LHCN-M2 (cell line): ENCODE data around the gene CGB3. TPM values are rescaled to one million over a fixed set of nuclear protein-coding genes. Genes with fewer than 3 reads are reported as not detected.
"Not testable (repeated sequence)": the region's sequence is repeated elsewhere in the genome, so short reads cannot be mapped to it uniquely, and the experiment has no call there.

Source experiments
- DNase-seq: peaks from one replicate; pipeline ENCODE4 v3.0.0-alpha.2; 2012; ENCODE audit warnings: low read depth
- total RNA-seq: library from RNA; depleted of rRNA; stranded (reverse); fragments of >200 nt; gene quantifications from 2 replicates; pipeline ENCODE4 v1.2.3, GENCODE V29; 2014

CGB3 gene
- total RNA-seq, 1 experiment from 2014 or later: not detected

DNA sequence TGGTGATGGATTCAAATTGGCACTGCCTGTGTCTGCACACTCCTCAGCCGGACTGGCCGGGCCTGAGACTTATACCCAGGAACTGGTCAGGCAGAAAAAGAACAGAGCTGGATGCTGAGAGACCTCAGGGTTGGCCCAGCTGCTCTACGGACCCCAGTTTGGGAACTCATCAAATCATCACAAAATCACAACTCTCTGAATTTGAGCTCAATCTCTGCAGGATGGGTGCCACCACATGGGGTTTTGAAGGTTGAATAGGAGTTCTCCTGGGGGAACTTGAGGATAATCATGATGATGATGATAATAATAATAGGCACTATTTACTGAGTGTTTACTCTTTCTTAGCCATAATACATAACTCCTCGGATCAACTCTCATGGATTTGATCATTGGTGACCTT, 18.5 kb upstream of the CGB3 start:
- not testable (repeated sequence) for DNase-seq

DNA sequence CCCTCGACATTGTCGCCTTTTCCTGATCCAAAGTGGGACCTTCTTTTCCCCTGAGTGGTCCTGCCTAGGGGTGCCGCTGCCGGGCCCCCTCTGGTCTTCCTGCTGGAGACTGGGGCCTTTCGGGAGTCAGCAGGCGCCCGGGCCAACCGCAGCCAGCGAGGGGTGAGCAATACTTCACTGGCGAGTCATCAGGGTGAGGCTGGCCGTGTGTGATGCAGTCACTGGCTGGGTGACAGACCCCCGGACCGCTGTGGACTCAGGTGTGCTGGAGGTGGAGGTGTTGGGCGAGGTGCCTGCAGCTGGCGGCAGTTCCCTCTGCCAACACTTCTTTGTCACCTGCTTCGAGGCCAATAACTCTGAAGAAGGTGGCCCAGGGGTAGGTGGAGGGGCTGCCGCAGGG, 18.0 kb upstream of the CGB3 start:
- DNase-seq: no peak

DNA sequence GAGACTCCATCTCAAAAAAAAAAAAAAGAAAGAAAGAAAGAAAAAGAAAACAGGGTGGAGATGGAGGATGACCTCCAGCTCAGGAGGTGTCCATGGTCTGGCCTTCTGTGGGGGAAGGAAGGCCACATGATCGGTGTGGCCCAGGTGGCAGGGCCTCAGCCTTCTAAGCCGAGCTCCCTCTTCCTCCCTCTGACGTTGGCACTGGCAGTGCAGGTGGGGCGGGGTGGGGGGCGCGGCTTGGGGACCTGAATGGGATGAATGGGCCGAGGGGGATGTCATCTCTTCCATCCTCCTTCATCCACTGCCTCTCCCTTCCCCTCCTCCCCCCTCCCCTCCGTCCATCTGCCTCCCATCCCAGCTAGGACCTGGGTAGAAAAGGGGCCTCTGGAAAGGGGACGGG, 15.6 kb upstream of the CGB3 start:
- DNase-seq: not testable (repeated sequence)

DNA sequence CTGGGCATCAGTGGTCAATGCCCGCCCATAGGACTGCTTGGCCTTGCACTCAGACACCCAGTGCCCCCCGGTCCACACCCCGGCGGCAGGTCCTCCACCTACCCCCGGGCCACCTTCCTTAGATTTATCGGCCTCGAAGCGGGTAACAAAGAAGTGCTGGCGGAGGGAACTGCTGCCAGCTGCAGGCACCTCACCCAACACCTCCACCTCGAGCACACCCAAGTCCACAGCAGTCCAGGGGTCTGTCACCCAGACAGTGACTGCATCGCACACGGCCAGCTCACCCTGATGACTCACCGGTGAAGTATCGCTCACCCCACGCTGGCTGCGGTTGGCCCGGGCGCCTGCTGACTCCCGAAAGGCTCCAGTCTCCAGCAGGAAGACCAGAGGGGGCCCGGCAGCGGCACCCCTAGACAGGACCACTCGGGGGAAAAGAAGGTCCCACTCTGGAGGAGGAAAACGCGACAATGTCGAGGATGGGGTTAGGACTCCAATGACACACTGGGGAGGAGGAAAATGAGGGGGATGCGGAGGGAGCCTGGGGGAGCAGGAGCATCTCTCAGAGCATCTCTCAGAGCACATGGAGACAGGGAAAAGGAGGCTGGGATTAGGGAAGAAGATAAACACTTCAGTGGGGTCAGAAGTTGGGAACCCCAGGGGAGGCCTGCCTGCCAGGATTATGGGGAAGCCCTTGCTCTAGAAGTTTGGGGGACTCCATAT, 14.6 kb upstream of the CGB3 start:
- DNase-seq: peak; percentile 74

DNA sequence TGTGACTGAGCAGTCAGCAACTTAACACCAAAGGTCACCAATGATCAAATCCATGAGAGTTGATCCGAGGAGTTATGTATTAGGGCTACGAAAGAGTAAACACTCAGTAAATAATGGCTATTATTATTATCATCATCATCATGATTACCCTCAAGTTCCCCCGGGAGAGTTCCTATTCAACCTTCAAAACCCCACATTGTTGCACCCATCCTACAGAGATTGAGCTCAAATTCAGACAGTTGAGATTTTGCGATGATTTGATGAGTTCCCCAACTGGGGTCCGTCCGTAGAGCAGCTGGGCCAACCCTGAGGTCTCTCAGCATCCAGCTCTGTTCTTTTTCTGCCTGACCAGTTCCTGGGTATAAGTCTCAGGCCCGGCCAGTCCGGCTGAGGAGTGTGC, 14.0 kb upstream of the CGB3 start:
- not testable (repeated sequence) for DNase-seq

DNA sequence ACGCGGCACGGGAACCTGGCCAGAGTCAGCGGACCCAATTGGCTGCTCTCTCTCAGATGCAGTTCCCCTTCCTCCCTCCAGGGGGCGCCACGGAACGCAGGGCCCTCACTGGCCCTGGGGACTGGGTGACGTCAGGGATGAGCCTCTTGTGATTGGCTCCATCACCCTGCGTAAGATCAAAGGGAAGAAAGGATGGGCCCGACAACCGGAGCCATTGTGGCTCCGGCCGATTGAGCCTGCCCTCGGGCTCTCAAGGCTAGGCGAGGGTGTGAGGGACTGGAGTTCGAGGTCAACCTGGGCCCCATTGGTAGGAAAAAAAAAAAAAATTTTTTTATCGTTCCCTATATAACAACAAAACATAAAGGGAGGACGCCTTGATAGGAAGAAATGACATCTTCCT, 12.7 kb upstream of the CGB3 start, which contains the start of gene CGB1:
Gene CGB1, minus strand, starts transcription at position 81 of the 400 bp plus-strand sequence. CDS start 184 bp downstream, outside the sequence.
- not testable (repeated sequence) for DNase-seq

DNA sequence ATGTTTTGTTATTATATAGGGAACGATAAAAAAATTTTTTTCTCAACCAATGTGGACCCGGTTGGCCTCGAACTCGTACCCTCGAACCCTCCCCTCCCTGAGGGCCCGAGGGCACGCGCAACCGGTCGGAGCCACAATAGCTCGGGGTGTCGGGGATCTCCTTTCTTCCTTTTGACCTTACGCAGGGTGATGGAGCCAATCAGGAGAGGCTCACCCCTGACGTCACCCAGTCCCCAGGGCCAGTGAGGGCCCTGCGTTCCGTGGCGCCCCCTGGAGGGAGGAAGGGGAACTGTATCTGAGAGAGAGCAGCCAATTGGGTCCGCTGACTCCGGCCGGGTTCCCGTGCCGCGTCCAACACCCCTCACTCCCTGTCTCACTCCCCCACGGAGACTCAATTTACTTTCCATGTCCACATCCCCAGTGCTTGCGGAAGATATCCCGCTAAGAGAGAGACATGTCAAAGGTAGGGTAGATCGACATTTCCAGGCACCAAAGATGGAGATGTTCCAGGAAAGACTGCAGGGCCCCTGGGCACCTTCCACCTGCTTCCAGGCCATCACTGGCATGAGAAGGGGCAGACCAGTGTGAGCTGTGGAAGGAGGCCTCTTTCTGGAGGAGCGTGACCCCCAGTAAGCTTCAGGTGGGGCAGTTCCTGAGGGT, 7.6 kb upstream of the CGB3 start, which contains the start of gene CGB2:
Gene CGB2, plus strand, starts transcription at position 249 of the 660 bp plus-strand sequence. Its CDS starts 206 bp downstream, at position 455.
- DNase-seq: not testable (repeated sequence)

DNA sequence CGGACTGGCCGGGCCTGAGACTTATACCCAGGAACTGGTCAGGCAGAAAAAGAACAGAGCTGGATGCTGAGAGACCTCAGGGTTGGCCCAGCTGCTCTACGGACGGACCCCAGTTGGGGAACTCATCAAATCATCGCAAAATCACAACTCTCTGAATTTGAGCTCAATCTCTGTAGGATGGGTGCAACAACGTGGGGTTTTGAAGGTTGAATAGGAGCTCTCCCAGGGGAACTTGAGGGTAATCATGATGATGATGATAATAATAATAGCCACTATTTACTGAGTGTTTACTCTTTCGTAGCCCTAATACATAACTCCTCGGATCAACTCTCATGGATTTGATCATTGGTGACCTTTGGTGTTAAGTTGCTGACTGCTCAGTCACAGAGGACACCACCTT, 6.2 kb upstream of the CGB3 start:
- DNase-seq: not testable (repeated sequence)

DNA sequence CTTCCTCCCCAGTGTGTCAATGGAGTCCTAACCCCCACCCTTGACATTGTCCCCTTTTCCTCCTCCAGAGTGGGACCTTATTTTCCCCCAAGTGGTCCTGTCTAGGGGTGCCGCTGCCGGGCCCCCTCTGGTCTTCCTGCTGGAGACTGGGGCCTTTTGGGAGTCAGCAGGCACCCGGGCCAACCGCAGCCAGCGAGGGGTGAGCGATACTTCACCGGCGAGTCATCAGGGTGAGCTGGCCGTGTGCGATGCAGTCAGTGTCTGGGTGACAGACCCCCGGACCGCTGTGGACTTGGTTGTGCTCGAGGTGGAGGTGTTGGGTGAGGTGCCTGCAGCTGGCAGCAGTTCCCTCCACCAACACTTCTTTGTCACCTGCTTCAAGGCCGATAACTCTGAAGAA, 5.6 kb upstream of the CGB3 start:
- DNase-seq: not testable (repeated sequence)

DNA sequence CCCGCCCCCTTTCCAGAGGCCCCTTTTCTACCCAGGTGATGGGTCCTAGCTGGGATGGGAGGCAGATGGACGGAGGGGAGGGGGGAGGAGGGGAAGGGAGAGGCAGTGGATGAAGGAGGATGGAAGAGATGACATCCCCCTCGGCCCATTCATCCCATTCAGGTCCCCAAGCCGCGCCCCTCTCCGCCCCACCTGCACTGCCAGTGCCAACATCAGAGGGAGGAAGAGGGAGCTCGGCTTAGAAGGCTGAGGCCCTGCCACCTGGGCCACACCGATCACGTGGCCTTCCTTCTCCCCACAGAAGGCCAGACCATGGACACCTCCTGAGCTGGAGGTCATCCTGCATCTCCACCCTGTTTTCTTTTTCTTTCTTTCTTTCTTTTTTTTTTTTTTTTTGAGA, 4.6 kb upstream of the CGB3 start:
- not testable (repeated sequence) for DNase-seq

DNA sequence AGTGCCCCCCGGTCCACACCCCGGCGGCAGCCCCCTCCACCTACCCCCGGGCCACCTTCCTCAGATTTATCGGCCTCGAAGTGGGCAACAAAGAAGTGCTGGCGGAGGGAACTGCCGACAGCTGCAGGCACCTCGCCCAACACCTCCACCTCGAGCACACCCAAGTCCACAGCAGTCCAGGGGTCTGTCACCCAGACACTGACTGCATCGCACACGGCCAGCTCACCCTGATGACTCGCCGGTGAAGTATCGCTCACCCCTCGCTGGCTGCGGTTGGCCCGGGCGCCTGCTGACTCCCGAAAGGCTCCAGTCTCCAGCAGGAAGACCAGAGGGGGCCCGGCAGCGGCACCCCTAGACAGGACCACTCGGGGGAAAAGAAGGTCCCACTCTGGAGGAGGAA, 1.5 kb upstream of the CGB3 start:
- DNase-seq: not testable (repeated sequence)

DNA sequence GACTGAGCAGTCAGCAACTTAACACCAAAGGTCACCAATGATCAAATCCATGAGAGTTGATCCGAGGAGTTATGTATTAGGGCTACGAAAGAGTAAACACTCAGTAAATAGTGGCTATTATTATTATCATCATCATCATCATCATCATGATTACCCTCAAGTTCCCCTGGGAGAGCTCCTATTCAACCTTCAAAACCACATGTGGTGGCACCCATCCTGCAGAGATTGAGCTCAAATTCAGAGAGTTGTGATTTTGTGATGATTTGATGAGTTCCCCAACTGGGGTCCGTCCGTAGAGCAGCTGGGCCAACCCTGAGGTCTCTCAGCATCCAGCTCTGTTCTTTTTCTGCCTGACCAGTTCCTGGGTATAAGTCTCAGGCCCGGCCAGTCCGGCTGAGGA, 955 bp upstream of the CGB3 start:
- not testable (repeated sequence) for DNase-seq

DNA sequence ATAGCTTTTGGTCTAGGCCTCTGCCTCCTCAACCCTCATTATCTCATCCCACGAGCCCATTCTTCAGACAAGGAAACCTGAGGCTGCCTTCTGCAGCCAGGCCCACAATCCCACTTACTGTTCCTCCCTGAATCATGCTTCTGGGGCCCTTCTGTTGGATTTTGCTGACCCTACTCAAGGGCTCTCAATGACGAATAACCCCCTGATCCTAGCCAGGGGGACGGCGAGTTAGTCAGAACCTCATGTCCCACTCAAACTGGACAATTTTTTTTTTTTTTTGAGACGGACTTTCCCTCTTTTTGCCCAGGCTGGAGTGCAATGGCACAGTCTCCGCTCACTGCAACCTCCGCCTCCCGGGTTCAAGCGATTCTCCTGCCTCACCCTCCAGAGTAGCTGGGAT, 2.0 kb downstream of the CGB3 start:
- DNase-seq: no peak

DNA sequence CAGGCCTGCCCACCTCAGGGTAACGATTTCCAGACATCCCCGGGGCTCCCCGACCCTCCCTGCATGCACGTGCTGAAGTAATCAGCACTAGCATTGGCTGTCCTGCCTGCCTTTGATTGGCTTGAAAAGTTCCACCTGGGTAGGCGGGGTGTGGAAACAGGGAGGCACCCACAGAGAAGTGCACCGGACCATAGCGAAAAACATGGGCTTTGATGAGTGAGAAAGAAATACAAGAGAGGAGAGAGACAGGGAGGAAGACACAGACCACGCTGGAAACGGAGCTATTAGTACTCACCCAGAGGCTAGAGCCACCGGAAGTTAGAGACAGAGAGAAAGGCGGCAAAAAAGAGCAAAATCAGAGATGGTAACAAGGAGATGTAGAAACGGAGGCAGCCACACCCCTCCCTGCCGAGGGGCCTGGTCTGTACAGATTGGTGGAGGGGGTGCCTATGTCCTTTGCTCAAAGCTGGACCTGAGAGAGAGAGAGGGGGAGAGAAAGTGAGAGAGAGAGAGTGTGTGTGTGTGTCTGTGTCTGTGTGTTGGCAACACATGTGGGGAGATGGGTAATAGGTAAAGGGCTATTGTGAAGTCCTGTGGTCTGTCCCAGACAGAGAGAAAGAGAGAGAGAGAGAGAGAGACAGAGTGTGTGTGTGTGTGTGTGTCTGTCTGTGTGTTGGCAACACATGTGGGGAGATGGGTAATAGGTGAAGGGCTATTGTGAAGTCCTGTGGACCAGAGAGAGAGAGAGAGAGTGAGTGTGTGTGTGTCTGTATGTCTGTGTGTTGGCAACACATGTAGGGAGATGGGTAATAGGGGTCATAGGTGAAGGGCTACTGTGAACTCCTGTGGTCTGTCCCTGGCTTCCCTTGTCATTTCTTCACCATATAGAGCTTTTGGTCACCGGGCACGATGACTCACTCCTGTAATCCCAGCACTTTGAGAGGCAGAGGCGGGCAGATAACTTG, 2.9 kb downstream of the CGB3 start:
- peak; percentile 73 for DNase-seq

DNA sequence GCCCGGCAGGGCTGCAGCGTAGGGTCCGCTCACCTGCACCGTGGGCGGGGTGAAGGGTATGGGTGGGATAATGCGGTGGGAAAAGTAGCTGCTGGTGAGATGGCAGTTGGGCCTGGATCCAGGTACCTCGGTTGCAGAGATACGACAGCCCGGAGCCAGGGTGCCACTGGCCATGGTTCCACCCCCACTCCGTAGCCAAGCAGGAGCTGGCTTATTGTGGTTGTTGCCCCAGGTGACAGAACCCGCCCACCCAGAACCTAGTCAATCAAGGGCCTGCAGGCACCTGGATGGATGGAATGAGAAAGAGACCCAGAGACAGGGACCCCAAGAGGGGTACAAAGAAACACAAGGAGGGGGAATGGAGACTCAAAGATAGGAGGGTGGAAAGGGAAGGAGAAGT, 3.8 kb downstream of the CGB3 start:
- no peak for DNase-seq

DNA sequence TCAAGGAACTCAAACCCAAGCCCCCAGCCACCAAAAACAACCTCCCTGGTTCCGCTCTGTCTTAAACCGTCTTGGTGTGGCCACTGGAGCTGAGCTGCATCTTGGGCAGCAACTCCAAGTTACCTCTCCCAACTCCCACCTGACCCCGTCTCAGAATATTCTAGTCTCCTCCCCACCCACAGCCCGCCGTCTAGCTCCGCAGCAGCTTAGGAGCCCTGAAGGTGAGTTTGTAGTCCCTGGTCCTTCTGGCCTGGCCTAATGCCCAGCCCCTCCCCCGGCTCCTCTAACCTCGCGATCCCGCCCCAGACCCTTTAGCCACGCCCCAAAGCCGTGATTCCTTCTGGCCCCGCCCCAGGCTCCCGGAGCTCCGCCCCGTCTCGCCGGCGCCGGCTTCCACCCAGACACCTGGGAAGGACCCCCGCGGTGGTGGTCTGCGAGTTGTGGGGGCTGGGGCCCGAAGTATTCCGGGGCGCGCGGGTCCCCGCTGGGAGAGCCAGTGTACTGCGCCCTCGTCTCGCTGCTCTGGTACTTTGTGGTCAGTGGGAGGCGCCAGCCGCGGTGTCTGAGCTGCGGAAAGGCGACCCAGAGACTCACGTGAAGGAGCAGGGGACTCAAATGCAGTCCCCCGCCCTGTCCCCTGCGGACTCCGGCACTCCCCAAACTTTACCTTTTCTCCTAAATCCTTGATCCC, 4.7 kb downstream of the CGB3 start:
- no peak for DNase-seq

DNA sequence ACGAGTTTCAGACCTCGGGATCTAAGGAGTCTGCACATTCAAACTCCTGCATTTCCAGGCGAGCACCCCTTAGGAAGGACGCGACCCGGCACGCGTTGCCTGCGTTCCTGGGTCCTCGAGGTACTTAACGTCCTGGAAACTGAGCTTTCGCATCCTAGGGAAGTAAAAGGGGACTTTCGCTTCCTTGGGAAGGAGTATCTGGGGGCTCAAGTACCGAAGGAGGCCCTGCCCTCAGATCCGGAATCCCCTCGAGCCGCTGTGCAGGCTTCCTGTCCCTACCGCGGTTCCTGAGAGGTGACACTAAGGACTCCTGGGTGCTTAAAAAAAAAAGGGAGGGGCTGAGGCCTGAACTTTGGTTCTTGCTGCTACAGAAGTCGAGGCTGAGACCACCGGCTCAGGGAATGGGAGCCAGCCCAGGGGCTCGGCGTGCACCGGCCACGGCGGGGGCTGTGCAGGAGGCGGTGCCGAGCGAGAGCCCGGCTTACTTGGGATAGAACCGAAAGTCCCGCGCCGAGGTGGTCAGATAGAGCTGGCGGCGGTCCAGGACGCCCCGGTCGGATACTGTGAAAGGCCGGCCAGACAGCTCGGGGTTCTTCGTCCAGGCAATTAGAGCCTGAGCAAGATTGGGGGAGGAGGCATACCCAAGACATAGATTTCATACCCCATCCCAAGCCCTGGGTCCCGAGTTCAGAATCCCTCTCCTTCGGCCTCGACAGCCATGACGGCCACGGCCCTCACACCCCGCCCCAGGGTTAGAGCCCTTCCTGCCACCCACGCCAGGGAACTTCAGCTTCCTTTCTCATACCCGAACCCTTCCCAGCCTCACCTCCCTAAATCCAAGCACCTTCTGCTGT, 5.5 kb downstream of the CGB3 start:
- DNase-seq: not testable (repeated sequence)

DNA sequence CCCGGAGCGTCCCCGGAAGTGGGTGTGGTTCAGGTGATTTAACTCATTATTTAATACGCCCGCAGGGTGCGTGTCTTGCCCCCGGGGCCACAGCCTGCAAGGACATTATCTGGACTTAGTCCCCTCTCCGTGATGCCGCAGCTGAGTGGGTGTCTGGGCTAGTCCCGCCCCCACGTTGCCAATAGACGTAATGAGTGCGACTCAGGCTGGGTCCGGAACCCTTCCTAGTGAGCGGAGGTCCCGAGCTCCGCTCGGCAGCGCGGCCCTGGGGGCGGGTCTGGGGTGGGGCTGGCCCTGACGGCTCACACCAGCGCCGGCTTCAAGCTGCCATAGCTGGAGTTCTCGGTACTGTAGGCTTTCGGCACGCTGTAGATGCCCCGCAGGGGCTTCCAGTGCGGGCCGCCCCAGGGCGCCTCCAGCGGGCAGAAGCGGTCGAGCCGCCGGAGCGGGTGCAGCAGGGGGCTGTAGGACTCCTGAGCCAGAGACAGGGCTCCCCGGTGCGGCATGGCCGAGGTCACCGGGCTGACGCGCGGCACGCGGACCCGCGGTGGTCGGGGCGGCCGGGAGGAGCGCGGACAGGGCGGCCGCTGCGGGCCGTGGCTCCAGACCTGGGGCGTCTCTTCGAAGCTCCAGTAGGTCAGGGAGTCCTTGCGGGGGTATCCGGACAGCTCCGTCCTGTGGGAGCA, 6.3 kb downstream of the CGB3 start:
- DNase-seq: peak; percentile 60

DNA sequence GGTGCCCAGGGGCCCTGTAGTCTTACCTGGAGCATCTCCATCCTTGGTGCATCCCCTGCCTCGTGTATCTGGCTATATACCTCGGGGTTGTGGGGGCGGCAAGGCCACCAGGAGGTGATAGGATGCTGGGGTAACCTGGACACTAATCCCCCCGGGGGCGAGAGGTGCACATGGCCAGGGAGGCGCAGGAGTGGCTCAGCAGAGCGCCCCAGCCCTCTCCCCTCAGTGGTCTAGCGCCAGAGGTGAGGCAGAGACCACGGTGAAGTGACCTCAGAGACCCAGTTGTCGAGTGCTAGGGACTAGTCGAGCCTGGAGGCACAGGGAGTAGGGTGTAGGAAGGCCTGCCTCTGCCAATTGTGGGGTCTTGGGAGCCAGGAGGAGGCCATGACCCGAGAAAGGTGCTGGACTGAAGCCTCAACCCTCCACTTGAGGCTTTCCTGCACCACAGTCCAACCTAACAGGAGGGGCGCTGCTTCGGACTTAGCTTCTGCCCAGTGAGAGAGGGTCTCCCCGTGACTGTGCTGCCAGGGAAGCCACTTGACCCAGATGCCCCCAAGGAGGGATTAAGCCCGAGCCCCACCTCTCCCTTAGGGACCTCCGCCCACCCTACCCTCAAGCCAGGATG, 7.0 kb downstream of the CGB3 start, which contains the start of gene LHB:
Gene LHB, minus strand, starts transcription at position 51 of the 625 bp plus-strand sequence. Its CDS starts 10 bp downstream, at position 41.
- no peak for DNase-seq
